HG03442 (cell line): ENCODE results near the gene KIAA1217.
"Not testable (repeated sequence)": the region's sequence is repeated elsewhere in the genome, so short reads cannot be mapped to it uniquely, and the experiment has no call there.

Experiments
- ATAC-seq: cut with Tn5 transposase; IDR thresholded peaks from one replicate; pipeline ENCODE4 v1.9.1; 2021; ENCODE audit warnings: mild to moderate bottlenecking, moderate library complexity; ENCODE audit not compliant: unreplicated experiment

KIAA1217 gene

DNA sequence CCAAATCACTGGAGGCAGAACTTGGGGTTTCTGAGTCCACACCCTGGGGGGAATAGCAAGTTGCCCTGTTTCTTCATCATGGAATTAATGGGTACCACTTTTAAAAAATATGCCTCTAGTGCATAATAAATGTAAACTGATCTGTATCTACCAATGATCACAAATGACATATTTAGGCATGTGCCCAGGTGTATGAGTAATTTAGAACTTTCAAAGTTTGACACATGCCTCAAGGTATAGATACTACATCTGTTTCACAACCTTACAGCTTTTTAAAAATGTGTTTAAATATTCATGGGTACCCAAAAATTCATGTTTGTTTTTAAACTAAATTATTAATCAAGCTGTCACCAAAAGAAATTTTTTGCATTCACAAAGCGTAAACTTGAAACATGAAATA is 226.0 kb downstream of the KIAA1217 start:
- ATAC-seq = no peak

- no peak for ATAC-seq
Measured at GRCh38 chr10:24435374-24435773, 226.4 kb downstream of the KIAA1217 start.

- ATAC-seq = no peak
Measured at GRCh38 chr10:24437302-24437701, 228.4 kb downstream of the KIAA1217 start.

GRCh38 chr10:24438800-24439199 is 229.9 kb downstream of the KIAA1217 start:
- no peak for ATAC-seq

DNA sequence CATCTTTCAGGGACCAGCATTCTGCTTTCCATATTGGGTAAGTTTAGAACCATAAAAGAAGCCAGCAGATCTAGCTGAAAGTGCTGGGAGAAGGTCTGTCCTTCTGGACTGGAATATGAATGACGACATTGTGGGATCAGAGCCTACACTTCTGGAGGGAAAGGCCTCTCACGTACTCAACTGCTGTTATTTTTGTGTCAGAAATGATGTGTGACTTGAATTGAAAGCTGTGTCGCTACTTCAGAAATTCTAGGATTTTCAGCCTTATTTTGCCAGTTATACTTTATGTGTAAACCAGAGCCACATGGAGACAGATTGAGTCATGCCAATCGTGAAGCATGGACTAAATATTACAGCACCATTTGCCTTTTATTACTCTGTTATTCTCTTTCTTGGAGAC is 231.0 kb downstream of the KIAA1217 start:
- ATAC-seq = no peak

- ATAC-seq = no peak
Measured at GRCh38 chr10:24440817-24441797, 232.2 kb downstream of the KIAA1217 start.

GRCh38 chr10:24442234-24442633 is 233.3 kb downstream of the KIAA1217 start:
- ATAC-seq = no peak

GRCh38 chr10:24442641-24443174 is 233.8 kb downstream of the KIAA1217 start:
- not testable (repeated sequence) for ATAC-seq

- ATAC-seq = no peak
Measured at GRCh38 chr10:24444337-24444736, 235.4 kb downstream of the KIAA1217 start.

- not testable (repeated sequence) for ATAC-seq
Measured at GRCh38 chr10:24445958-24446357, 237.0 kb downstream of the KIAA1217 start.

- no peak for ATAC-seq
Measured at GRCh38 chr10:24446739-24447138, 237.8 kb downstream of the KIAA1217 start.

GRCh38 chr10:24448351-24448999 is 239.5 kb downstream of the KIAA1217 start:
- ATAC-seq = no peak

DNA sequence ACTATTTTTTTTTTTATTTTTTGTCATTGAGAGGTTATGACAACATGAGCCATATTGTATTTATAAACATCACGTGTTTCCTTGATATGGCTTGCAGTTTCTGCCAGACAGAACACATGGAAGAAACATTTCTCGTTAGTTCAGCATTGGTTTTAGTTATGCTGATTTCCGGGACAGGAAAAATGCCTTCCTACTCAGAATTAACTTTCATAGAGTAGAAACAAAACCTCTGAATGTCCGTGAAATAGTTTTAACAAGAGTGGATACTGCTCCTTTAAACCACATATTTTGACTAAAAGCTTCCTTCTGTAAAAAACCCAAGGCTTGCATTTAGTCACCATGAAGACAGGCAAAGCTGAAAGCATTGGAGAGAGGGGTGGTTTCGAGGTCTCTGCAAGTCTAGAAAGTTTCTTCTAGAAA is 240.4 kb downstream of the KIAA1217 start:
- peak; percentile 82 for ATAC-seq

- ATAC-seq = no peak
Measured at GRCh38 chr10:24449769-24450310, 240.9 kb downstream of the KIAA1217 start.

DNA sequence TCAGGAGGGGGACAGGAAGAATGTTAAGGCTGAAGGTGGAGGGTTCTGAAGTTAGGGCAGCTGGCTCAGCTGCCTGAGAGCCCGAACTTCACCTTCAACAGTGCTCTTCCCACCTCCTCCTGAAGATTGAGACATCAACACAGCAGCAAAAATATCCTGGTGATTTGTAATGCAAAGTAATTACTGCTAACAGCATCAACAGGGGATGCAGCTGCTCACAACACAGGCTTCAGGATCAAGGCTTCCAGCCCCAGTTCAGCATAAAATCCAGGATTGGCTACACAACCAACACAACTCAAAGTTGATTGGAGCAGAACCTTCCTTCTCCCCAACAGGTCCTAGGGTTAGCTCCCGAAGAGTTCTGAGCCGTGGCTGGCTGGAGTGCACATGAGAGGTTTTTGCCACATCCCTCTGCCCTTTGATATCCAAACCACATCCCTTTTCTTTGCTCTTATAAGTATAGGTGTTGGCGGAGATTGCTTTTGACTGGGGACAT is 242.4 kb downstream of the KIAA1217 start:
- no peak for ATAC-seq

GRCh38 chr10:24452030-24452429 is 243.1 kb downstream of the KIAA1217 start:
- ATAC-seq = no peak

DNA sequence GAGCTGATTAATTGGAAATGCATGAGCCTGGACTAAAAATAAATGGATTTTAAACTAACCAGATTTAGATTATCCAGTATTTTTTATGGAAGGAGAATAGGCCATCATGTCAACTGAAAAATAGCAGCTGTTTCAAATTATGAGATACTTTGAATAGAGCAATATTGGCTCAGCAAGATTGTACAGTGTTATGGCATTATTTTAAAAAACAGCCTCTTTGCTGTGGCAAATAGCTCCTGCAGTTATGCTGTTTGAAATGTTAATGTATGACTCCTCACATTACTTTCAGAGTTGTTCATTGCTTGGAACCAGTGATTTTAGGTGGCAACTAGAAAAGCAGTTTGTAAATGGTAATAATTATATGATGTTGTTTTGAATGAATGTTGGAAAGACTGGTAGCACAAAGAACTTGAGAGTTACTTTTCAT is 244.5 kb downstream of the KIAA1217 start:
- ATAC-seq = no peak

- ATAC-seq = no peak
Measured at GRCh38 chr10:24453973-24454372, 245.0 kb downstream of the KIAA1217 start.

DNA sequence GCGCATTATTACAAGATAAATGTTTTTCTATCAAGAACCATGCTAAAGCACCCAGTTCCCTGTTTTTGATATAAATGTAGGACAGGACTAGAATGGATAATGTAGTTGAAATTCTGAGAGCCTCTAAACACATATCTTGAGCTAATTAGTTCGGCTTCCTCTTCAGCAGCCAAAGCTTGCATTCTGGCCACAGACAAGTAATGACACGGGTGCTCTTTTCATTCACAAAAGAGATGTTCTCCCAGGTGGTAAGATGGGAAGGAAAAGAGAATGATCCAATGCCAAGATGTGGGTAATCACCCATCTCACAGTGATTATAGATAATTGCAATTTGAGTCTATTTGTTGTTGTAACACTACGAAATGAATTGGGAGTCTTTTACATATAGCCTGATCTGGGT is 246.5 kb downstream of the KIAA1217 start:
- ATAC-seq = no peak

DNA sequence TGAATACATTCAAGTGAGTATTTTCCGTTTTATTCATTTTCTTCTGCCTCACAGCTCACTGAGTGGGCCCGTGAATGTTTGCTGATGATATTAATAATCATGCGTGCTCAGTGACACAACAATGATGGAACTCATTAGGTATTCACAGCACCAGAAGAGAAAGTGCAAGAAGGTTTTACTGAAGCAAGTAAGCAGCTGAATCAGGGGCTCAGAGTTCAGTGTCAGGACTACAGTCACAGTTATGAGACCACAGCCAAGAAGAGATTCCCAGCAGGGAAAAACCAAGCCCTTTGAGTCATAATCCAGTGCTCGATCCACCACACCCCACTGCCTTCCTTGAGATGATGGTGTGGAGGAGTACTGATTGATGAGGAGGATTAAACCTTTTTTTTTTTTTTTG is 247.4 kb downstream of the KIAA1217 start:
- ATAC-seq = no peak

- ATAC-seq = no peak
Measured at GRCh38 chr10:24457661-24458318, 248.9 kb downstream of the KIAA1217 start.
